ENCODE data around the gene NLRP8. TPM values are rescaled to one million over a fixed set of nuclear protein-coding genes. Genes with fewer than 3 reads are reported as not detected.

The NLRP8 gene
- total RNA-seq = not detected
- not detected for polyA plus RNA-seq
- long read RNA-seq, donor 1 = 0 reads
- long read RNA-seq, donor 2 = 0 reads
- long read RNA-seq, donor 3 = 0 reads
- long read RNA-seq, donor 4 = 0 reads
- long read RNA-seq, donor 5 = 0 reads
- long read RNA-seq, donor 6 = 0 reads
- long read RNA-seq, donor 7 = 0 reads
- long read RNA-seq, donor 8 = 0 reads
- long read RNA-seq, donor 9 = 0 reads
- long read RNA-seq, donor 10 = 0 reads

DNA sequence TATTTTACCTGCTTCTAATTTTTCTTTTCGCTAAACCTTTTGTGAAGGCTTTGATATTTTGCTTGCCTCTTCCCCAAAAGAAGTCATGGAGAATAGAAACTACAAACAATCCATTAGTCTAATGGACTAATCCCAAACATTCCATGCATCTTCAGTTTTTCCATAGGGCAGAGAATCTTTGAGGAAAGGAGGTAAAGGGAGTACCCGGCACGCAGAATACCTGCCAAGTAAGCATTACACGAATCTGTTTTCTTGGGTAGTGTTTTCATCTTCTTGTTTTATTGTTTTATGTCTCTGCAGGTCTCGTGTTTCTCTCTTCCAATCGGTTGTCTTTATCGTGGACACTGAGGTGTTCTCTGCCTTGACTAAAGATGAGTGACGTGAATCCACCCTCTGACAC lies at the start of gene NLRP8:
Gene NLRP8 (plus strand): TSS at position 301 of the 400 bp plus-strand sequence.
- Histone ChIP-seq H3K27me3 (ENCODE audit: control insufficient read depth in 2 of 2, insufficient read depth in 1 of 2, low read length in 1 of 2) (no peaks in the 10 kb centered on the region), H3K4me3 (ENCODE audit: low read length in 2 of 2) (no peak within 1 kb of the TSS), H3K9me3 (ENCODE audit: control insufficient read depth in 2 of 2, insufficient read depth in 1 of 2, low read length in 1 of 2) (peaks cover 6 to 13% of the 10 kb centered on the region in 2 donors), H3K27ac (ENCODE audit: low read depth in 1 of 2, low read length in 1 of 2) (no peak within 1 kb of the TSS), H3K4me1 (ENCODE audit: control insufficient read depth in 2 of 2, insufficient read depth in 2 of 2, low read length in 2 of 2) (no peaks in the 10 kb centered on the region), H3K36me3 (ENCODE audit: control insufficient read depth in 2 of 2, insufficient read depth in 2 of 2, low read length in 1 of 2) (no peaks in the 10 kb centered on the region)
- no peak for DNase-seq (ENCODE audit: low read depth in 6 of 9, low spot score in 9 of 9)
- WGBS = 85% methylated on average over 8 of the region's 8 CpGs

- H3K9me3 ChIP-seq (ENCODE audit: control insufficient read depth in 2 of 2, insufficient read depth in 1 of 2, low read length in 1 of 2) = peaks cover 0 to 1% of the 10 kb centered on the region in 2 donors
- no peaks in the 10 kb centered on the region for H3K36me3 ChIP-seq (ENCODE audit: control insufficient read depth in 2 of 2, insufficient read depth in 2 of 2, low read length in 1 of 2)
- no peak overlapping the region for H3K4me3 ChIP-seq (ENCODE audit: low read length in 2 of 2)
- H3K27ac ChIP-seq (ENCODE audit: low read depth in 1 of 2, low read length in 1 of 2) = no peak overlapping the region
- 87% methylated on average over 12 of the region's 12 CpGs for WGBS
- H3K27me3 ChIP-seq (ENCODE audit: control insufficient read depth in 2 of 2, insufficient read depth in 1 of 2, low read length in 1 of 2) = no peaks in the 10 kb centered on the region
- no peak for DNase-seq (ENCODE audit: low read depth in 6 of 9, low spot score in 9 of 9)
- H3K4me1 ChIP-seq (ENCODE audit: control insufficient read depth in 2 of 2, insufficient read depth in 2 of 2, low read length in 2 of 2) = no peaks in the 10 kb centered on the region
Measured at GRCh38 chr19:55898911-55899310, 48.7 kb upstream of the NLRP8 start.

GRCh38 chr19:55901369-55902079 lies 46.1 kb upstream of the NLRP8 start:
- Histone ChIP-seq H3K4me3 (ENCODE audit: low read length in 2 of 2) (no peak overlapping the region), H3K9me3 (ENCODE audit: control insufficient read depth in 2 of 2, insufficient read depth in 1 of 2, low read length in 1 of 2) (peaks cover 0 to 3% of the 10 kb centered on the region in 2 donors), H3K36me3 (ENCODE audit: control insufficient read depth in 2 of 2, insufficient read depth in 2 of 2, low read length in 1 of 2) (no peaks in the 10 kb centered on the region), H3K4me1 (ENCODE audit: control insufficient read depth in 2 of 2, insufficient read depth in 2 of 2, low read length in 2 of 2) (no peaks in the 10 kb centered on the region), H3K27ac (ENCODE audit: low read depth in 1 of 2, low read length in 1 of 2) (no peak overlapping the region), H3K27me3 (ENCODE audit: control insufficient read depth in 2 of 2, insufficient read depth in 1 of 2, low read length in 1 of 2) (no peaks in the 10 kb centered on the region)
- 82% methylated on average over 13 of the region's 13 CpGs for WGBS
- no peak for DNase-seq (ENCODE audit: low read depth in 6 of 9, low spot score in 9 of 9)

DNA sequence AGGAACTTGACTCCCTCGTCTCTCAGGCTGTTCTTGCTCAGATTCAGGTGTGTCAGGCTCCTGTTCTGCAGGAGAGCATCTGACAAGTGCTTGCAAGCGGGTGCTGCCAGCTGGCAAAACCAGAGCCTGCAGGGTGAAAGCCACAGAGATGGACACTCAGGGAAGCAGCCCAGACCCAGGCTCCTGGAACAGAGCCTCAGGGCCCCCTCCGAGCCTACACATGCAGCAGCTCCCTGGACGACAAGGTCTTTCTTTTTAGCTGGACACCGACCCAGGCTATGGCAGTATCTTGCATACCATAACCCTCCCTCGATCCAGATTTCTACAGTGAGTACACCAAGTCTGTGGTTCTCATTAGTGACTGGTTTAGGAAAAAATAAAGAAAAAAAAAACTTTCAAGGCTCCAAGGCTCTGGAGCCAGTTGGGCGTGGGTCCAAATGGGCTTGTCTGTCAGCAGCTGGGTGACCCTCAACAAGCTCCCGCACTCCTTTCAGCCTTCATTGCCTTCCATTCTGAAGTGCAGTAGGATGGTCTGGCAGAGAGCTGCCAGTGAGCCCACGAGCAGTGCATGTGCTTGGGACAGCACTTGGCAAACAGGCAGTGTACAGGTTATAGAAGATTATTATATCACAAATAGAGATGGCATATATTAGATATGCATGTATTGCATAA lies 45.4 kb upstream of the NLRP8 start:
- no peak for DNase-seq (ENCODE audit: low read depth in 6 of 9, low spot score in 9 of 9)
- Histone ChIP-seq H3K9me3 (ENCODE audit: control insufficient read depth in 2 of 2, insufficient read depth in 1 of 2, low read length in 1 of 2) (peaks cover 0 to 3% of the 10 kb centered on the region in 2 donors), H3K4me1 (ENCODE audit: control insufficient read depth in 2 of 2, insufficient read depth in 2 of 2, low read length in 2 of 2) (no peaks in the 10 kb centered on the region)

DNA sequence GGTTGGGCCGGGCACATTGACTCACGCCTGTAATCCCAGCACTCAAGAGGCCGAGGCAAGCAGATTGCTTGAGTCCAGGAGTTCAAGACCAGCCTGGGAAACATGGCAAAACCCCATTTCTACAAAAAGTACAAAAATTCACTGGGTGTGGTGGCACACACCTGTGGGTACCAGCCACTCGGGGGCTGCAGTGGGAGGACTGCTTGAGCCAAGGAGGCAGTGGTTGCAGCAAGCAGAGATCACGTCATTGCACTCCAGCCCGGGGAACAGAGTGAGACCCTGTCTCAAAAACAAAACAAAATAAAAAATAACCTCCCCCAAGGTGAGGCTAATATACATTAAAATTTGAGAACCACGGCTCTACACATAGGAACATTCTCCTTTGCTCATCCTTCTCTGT lies 40.3 kb upstream of the NLRP8 start:
- DNase-seq (ENCODE audit: low read depth in 6 of 9, low spot score in 9 of 9) = no peak
- Histone ChIP-seq H3K4me3 (ENCODE audit: low read length in 2 of 2) (no peak overlapping the region), H3K36me3 (ENCODE audit: control insufficient read depth in 2 of 2, insufficient read depth in 2 of 2, low read length in 1 of 2) (no peaks in the 10 kb centered on the region), H3K4me1 (ENCODE audit: control insufficient read depth in 2 of 2, insufficient read depth in 2 of 2, low read length in 2 of 2) (no peaks in the 10 kb centered on the region), H3K27ac (ENCODE audit: low read depth in 1 of 2, low read length in 1 of 2) (no peak overlapping the region), H3K27me3 (ENCODE audit: control insufficient read depth in 2 of 2, insufficient read depth in 1 of 2, low read length in 1 of 2) (no peaks in the 10 kb centered on the region), H3K9me3 (ENCODE audit: control insufficient read depth in 2 of 2, insufficient read depth in 1 of 2, low read length in 1 of 2) (peaks cover 0 to 8% of the 10 kb centered on the region in 2 donors)
- 90% methylated on average over 7 of the region's 7 CpGs for WGBS

More for the DNA sequence above, 45.4 kb upstream of the NLRP8 start:
- WGBS = 87% methylated on average over 9 of the region's 9 CpGs
- Histone ChIP-seq H3K27me3 (ENCODE audit: control insufficient read depth in 2 of 2, insufficient read depth in 1 of 2, low read length in 1 of 2) (no peaks in the 10 kb centered on the region), H3K36me3 (ENCODE audit: control insufficient read depth in 2 of 2, insufficient read depth in 2 of 2, low read length in 1 of 2) (no peaks in the 10 kb centered on the region), H3K27ac (ENCODE audit: low read depth in 1 of 2, low read length in 1 of 2) (no peak overlapping the region), H3K4me3 (ENCODE audit: low read length in 2 of 2) (no peak overlapping the region)

GRCh38 chr19:55907746-55908145 lies 39.9 kb upstream of the NLRP8 start:
- H3K4me1 ChIP-seq (ENCODE audit: control insufficient read depth in 2 of 2, insufficient read depth in 2 of 2, low read length in 2 of 2) = no peaks in the 10 kb centered on the region
- no peak overlapping the region for H3K4me3 ChIP-seq (ENCODE audit: low read length in 2 of 2)
- no peaks in the 10 kb centered on the region for H3K27me3 ChIP-seq (ENCODE audit: control insufficient read depth in 2 of 2, insufficient read depth in 1 of 2, low read length in 1 of 2)
- H3K27ac ChIP-seq (ENCODE audit: low read depth in 1 of 2, low read length in 1 of 2) = no peak overlapping the region
- no peaks in the 10 kb centered on the region for H3K36me3 ChIP-seq (ENCODE audit: control insufficient read depth in 2 of 2, insufficient read depth in 2 of 2, low read length in 1 of 2)
- WGBS = 89% methylated on average over 3 of the region's 3 CpGs
- no peak for DNase-seq (ENCODE audit: low read depth in 6 of 9, low spot score in 9 of 9)
- peaks cover 0 to 9% of the 10 kb centered on the region in 2 donors for H3K9me3 ChIP-seq (ENCODE audit: control insufficient read depth in 2 of 2, insufficient read depth in 1 of 2, low read length in 1 of 2)

- H3K27me3 ChIP-seq (ENCODE audit: control insufficient read depth in 2 of 2, insufficient read depth in 1 of 2, low read length in 1 of 2) = no peaks in the 10 kb centered on the region
- H3K4me1 ChIP-seq (ENCODE audit: control insufficient read depth in 2 of 2, insufficient read depth in 2 of 2, low read length in 2 of 2) = no peaks in the 10 kb centered on the region
- no peaks in the 10 kb centered on the region for H3K36me3 ChIP-seq (ENCODE audit: control insufficient read depth in 2 of 2, insufficient read depth in 2 of 2, low read length in 1 of 2)
- no peak overlapping the region for H3K4me3 ChIP-seq (ENCODE audit: low read length in 2 of 2)
- WGBS = 55% methylated on average over 2 of the region's 2 CpGs
- no peak overlapping the region for H3K27ac ChIP-seq (ENCODE audit: low read depth in 1 of 2, low read length in 1 of 2)
- peaks cover 1 to 14% of the 10 kb centered on the region in 2 donors for H3K9me3 ChIP-seq (ENCODE audit: control insufficient read depth in 2 of 2, insufficient read depth in 1 of 2, low read length in 1 of 2)
- no peak for DNase-seq (ENCODE audit: low read depth in 6 of 9, low spot score in 9 of 9)
Measured at GRCh38 chr19:55909801-55910200, 37.8 kb upstream of the NLRP8 start.

- H3K4me3 ChIP-seq (ENCODE audit: low read length in 2 of 2) = no peak overlapping the region
- H3K27me3 ChIP-seq (ENCODE audit: control insufficient read depth in 2 of 2, insufficient read depth in 1 of 2, low read length in 1 of 2) = no peaks in the 10 kb centered on the region
- H3K4me1 ChIP-seq (ENCODE audit: control insufficient read depth in 2 of 2, insufficient read depth in 2 of 2, low read length in 2 of 2) = no peaks in the 10 kb centered on the region
- 92% methylated on average over 7 of the region's 7 CpGs for WGBS
- no peaks in the 10 kb centered on the region for H3K36me3 ChIP-seq (ENCODE audit: control insufficient read depth in 2 of 2, insufficient read depth in 2 of 2, low read length in 1 of 2)
- no peak overlapping the region for H3K27ac ChIP-seq (ENCODE audit: low read depth in 1 of 2, low read length in 1 of 2)
- H3K9me3 ChIP-seq (ENCODE audit: control insufficient read depth in 2 of 2, insufficient read depth in 1 of 2, low read length in 1 of 2) = peaks cover 1 to 11% of the 10 kb centered on the region in 2 donors
- no peak for DNase-seq (ENCODE audit: low read depth in 6 of 9, low spot score in 9 of 9)
Measured at GRCh38 chr19:55912916-55913315, 34.7 kb upstream of the NLRP8 start.

GRCh38 chr19:55913643-55914268 lies 33.9 kb upstream of the NLRP8 start:
- WGBS = 53% methylated on average over 9 of the region's 9 CpGs
- Histone ChIP-seq H3K36me3 (ENCODE audit: control insufficient read depth in 2 of 2, insufficient read depth in 2 of 2, low read length in 1 of 2) (no peaks in the 10 kb centered on the region), H3K27me3 (ENCODE audit: control insufficient read depth in 2 of 2, insufficient read depth in 1 of 2, low read length in 1 of 2) (no peaks in the 10 kb centered on the region), H3K4me3 (ENCODE audit: low read length in 2 of 2) (no peak overlapping the region), H3K27ac (ENCODE audit: low read depth in 1 of 2, low read length in 1 of 2) (no peak overlapping the region), H3K9me3 (ENCODE audit: control insufficient read depth in 2 of 2, insufficient read depth in 1 of 2, low read length in 1 of 2) (peaks cover 1 to 11% of the 10 kb centered on the region in 2 donors), H3K4me1 (ENCODE audit: control insufficient read depth in 2 of 2, insufficient read depth in 2 of 2, low read length in 2 of 2) (no peaks in the 10 kb centered on the region)
- DNase-seq (ENCODE audit: low read depth in 6 of 9, low spot score in 9 of 9) = no peak

All from thymus (tissue), 14 donors.